HUES64 (cell line): ENCODE results near the gene DCX.

Source experiments
- H3K27ac ChIP-seq: 2 replicates; pipeline ENCODE4 v1.7.0; 2013; ENCODE audit warnings: low read depth, low read length, inconsistent platforms
- H3K27me3 ChIP-seq: 2 replicates; pipeline ENCODE4 v1.6.1; 2013; ENCODE audit warnings: mild to moderate bottlenecking, low read length; ENCODE audit not compliant: insufficient read depth
- H3K36me3 ChIP-seq: 2 replicates; pipeline ENCODE4 v1.6.1; 2013; ENCODE audit warnings: mild to moderate bottlenecking, low read length; ENCODE audit not compliant: insufficient read depth
- H3K4me1 ChIP-seq: 2 replicates; pipeline ENCODE4 v1.6.1; 2013; ENCODE audit warnings: mild to moderate bottlenecking, low read length, moderate library complexity; ENCODE audit not compliant: insufficient read depth
- H3K4me3 ChIP-seq: 2 replicates; pipeline ENCODE4 v1.5.1; 2013; ENCODE audit warnings: mild to moderate bottlenecking, low read length, moderate library complexity
- H3K9ac ChIP-seq: 2 replicates; pipeline ENCODE4 v1.6.1; 2013; ENCODE audit warnings: mild to moderate bottlenecking, low read depth, low read length
- H3K9me3 ChIP-seq: 2 replicates; pipeline ENCODE4 v1.6.1; 2013; ENCODE audit warnings: low read depth, low read length; ENCODE audit not compliant: insufficient read depth
- WGBS: fragments of 150-250, 120-280 bp; methylation state at CpG from one replicate; pipeline ENCODE4 v1.1.7; 2013; ENCODE audit warnings: missing lambda C conversion rate; 5-methylcytosine and 5-hydroxymethylcytosine counted together

The DCX gene

GRCh38 chrX:111264385-111264784 lies 147.6 kb downstream of the DCX start:
- H3K27me3 ChIP-seq, result no peaks in the 10 kb centered on the region
- no peaks in the 10 kb centered on the region for H3K4me1 ChIP-seq
- no peaks in the 10 kb centered on the region for H3K9me3 ChIP-seq
- 83% methylated on average over 2 of the region's 2 CpGs for WGBS
- no peak overlapping the region for H3K4me3 ChIP-seq
- no peak overlapping the region for H3K27ac ChIP-seq
- no peak overlapping the region for H3K9ac ChIP-seq
- H3K36me3 ChIP-seq, result no peaks in the 10 kb centered on the region

GRCh38 chrX:111262086-111262485 lies 149.9 kb downstream of the DCX start:
- no peaks in the 10 kb centered on the region for H3K27me3 ChIP-seq
- no peaks in the 10 kb centered on the region for H3K4me1 ChIP-seq
- H3K4me3 ChIP-seq, result no peak overlapping the region
- no peak overlapping the region for H3K27ac ChIP-seq
- no peaks in the 10 kb centered on the region for H3K36me3 ChIP-seq
- no peaks in the 10 kb centered on the region for H3K9me3 ChIP-seq
- WGBS, result 85% methylated on average over 2 of the region's 3 CpGs
- no peak overlapping the region for H3K9ac ChIP-seq

GRCh38 chrX:111260451-111260850 lies 151.5 kb downstream of the DCX start:
- Histone ChIP-seq H3K9me3 (no peaks in the 10 kb centered on the region), H3K4me1 (no peaks in the 10 kb centered on the region), H3K36me3 (no peaks in the 10 kb centered on the region), H3K9ac (no peak overlapping the region), H3K27me3 (no peaks in the 10 kb centered on the region), H3K27ac (no peak overlapping the region), H3K4me3 (no peak overlapping the region)
- WGBS, result 94% methylated on average over 3 of the region's 3 CpGs

- H3K27me3 ChIP-seq, result no peaks in the 10 kb centered on the region
- no peak overlapping the region for H3K27ac ChIP-seq
- H3K36me3 ChIP-seq, result no peaks in the 10 kb centered on the region
- H3K9ac ChIP-seq, result no peak overlapping the region
- no peaks in the 10 kb centered on the region for H3K4me1 ChIP-seq
- WGBS, result 82% methylated on average over 3 of the region's 3 CpGs
- no peak overlapping the region for H3K4me3 ChIP-seq
- H3K9me3 ChIP-seq, result no peaks in the 10 kb centered on the region
These were observed 152.4 kb downstream of the DCX start for GRCh38 chrX:111259559-111259958.

- no peak overlapping the region for H3K4me3 ChIP-seq
- H3K9ac ChIP-seq, result no peak overlapping the region
- 96% methylated on average over 3 of the region's 3 CpGs for WGBS
- H3K27me3 ChIP-seq, result no peaks in the 10 kb centered on the region
- no peaks in the 10 kb centered on the region for H3K9me3 ChIP-seq
- H3K4me1 ChIP-seq, result no peaks in the 10 kb centered on the region
- no peak overlapping the region for H3K27ac ChIP-seq
- no peaks in the 10 kb centered on the region for H3K36me3 ChIP-seq
These were observed 154.3 kb downstream of the DCX start for GRCh38 chrX:111257733-111258132.

GRCh38 chrX:111254896-111255693 lies 156.9 kb downstream of the DCX start:
- no peak overlapping the region for H3K27ac ChIP-seq
- H3K9ac ChIP-seq, result no peak overlapping the region
- 71% methylated on average over 4 of the region's 7 CpGs for whole genome bisulfite sequencing
- no peaks in the 10 kb centered on the region for H3K27me3 ChIP-seq
- no peaks in the 10 kb centered on the region for H3K4me1 ChIP-seq
- no peak overlapping the region for H3K4me3 ChIP-seq
- H3K9me3 ChIP-seq, result no peaks in the 10 kb centered on the region
- H3K36me3 ChIP-seq, result no peaks in the 10 kb centered on the region

- Histone ChIP-seq H3K4me1 (no peaks in the 10 kb centered on the region), H3K9me3 (no peaks in the 10 kb centered on the region), H3K36me3 (no peaks in the 10 kb centered on the region), H3K27ac (no peak overlapping the region), H3K27me3 (no peaks in the 10 kb centered on the region), H3K4me3 (no peak overlapping the region), H3K9ac (no peak overlapping the region)
- WGBS, result 88% methylated on average over 1 of the region's 2 CpGs
These were observed 167.7 kb downstream of the DCX start for GRCh38 chrX:111244235-111244750.
